GM21723 (cell line): ENCODE data around the gene CALML3.
"Not testable (repeated sequence)": the region's sequence is repeated elsewhere in the genome, so short reads cannot be mapped to it uniquely, and the experiment has no call there.

ENCODE experiments used
- ATAC-seq: cut with Tn5 transposase; IDR thresholded peaks from one replicate; pipeline ENCODE4 v1.9.1; 2021; ENCODE audit warnings: mild to moderate bottlenecking, moderate library complexity; ENCODE audit not compliant: unreplicated experiment

CALML3 gene

GRCh38 chr10:5524641-5525560 is at the start of gene CALML3:
CALML3 (plus strand) TSS chr10:5524961; CDS start chr10:5525086, 125 bp downstream.
- no peak for ATAC-seq

GRCh38 chr10:5475088-5475487 is 49.7 kb upstream of the CALML3 start:
- ATAC-seq: not testable (repeated sequence)

- ATAC-seq: not testable (repeated sequence)
These were observed 48.6 kb upstream of the CALML3 start for GRCh38 chr10:5475974-5476807.

GRCh38 chr10:5476918-5477525 is 47.7 kb upstream of the CALML3 start:
- no peak for ATAC-seq

- no peak for ATAC-seq
These were observed 46.6 kb upstream of the CALML3 start for GRCh38 chr10:5477948-5478693.

GRCh38 chr10:5478694-5479305 is 46.0 kb upstream of the CALML3 start:
- no peak for ATAC-seq

- no peak for ATAC-seq
These were observed 45.1 kb upstream of the CALML3 start for GRCh38 chr10:5479481-5480161.

- no peak for ATAC-seq
These were observed 44.4 kb upstream of the CALML3 start for GRCh38 chr10:5480162-5480941.

- no peak for ATAC-seq
These were observed 43.6 kb upstream of the CALML3 start for GRCh38 chr10:5481121-5481520.

GRCh38 chr10:5482016-5482415 is 42.7 kb upstream of the CALML3 start:
- ATAC-seq: no peak

GRCh38 chr10:5484205-5484604 is 40.6 kb upstream of the CALML3 start:
- no peak for ATAC-seq

- no peak for ATAC-seq
These were observed 39.5 kb upstream of the CALML3 start for GRCh38 chr10:5485290-5485689.

GRCh38 chr10:5485948-5486852 is 38.6 kb upstream of the CALML3 start:
- no peak for ATAC-seq

- no peak for ATAC-seq
These were observed 37.9 kb upstream of the CALML3 start for GRCh38 chr10:5486853-5487235.

GRCh38 chr10:5488272-5489161 is 36.2 kb upstream of the CALML3 start:
- ATAC-seq: no peak

GRCh38 chr10:5490032-5490431 is 34.7 kb upstream of the CALML3 start:
- no peak for ATAC-seq
